ENCODE data around the gene APC2. TPM values are rescaled to one million over a fixed set of nuclear protein-coding genes. Genes with fewer than 3 reads are reported as not detected.

The APC2 gene
- total and polyA plus RNA-seq, 8 donors: 0.10 to 3.5 (median 0.58) TPM; not detected in 1

DNA sequence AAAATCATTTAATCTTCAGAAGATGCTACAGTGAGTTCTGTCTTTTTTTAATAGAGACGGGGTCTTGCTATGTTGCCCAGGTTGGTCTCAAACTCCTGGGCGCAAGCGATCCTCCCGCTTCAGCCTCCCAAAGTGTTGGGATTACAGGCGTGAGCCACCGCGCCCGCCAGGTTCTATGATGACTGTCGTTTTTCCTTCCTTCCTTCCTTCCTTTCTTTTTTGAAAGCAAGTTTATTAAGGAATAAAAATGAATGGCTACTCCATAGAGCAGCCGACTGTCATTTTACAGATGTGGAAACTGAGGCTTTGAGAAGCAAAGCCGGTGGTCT is 48.1 kb upstream of the APC2 start:
- TF ChIP-seq POLR2A (IDR thresholded peaks at IDR 0.05): no peak
- no peak for TF ChIP-seq POLR2AphosphoS5 (IDR thresholded peaks at IDR 0.05)
- TF ChIP-seq EP300 (IDR thresholded peaks at IDR 0.05): no peak
- TF ChIP-seq CTCF (IDR thresholded peaks at IDR 0.05): peak in 1 of 7 experiments; percentile 2
- no peak for DNase-seq
- H3K36me3 ChIP-seq: no peaks in the 10 kb centered on the region
- intact Hi-C loops (cut with DNase I; ENCODE audit: low total_unique reads): no loop called here
- H3K9me3 ChIP-seq: no peaks in the 10 kb centered on the region
- peak overlapping the region in 1 of 5 donors; percentile 61 for H3K27ac ChIP-seq
- peaks cover 0 to 20% (median 0%) of the 10 kb centered on the region in 3 donors for H3K27me3 ChIP-seq
- WGBS, 5 donors: 58 to 70% (median 67%) methylated on average over 11 of the region's 11 CpGs
- peaks cover 23 to 56% (median 53%) of the 10 kb centered on the region in 4 donors for H3K4me1 ChIP-seq
- peak overlapping the region; percentile 60 to 88 (median 64) for H3K4me3 ChIP-seq

DNA sequence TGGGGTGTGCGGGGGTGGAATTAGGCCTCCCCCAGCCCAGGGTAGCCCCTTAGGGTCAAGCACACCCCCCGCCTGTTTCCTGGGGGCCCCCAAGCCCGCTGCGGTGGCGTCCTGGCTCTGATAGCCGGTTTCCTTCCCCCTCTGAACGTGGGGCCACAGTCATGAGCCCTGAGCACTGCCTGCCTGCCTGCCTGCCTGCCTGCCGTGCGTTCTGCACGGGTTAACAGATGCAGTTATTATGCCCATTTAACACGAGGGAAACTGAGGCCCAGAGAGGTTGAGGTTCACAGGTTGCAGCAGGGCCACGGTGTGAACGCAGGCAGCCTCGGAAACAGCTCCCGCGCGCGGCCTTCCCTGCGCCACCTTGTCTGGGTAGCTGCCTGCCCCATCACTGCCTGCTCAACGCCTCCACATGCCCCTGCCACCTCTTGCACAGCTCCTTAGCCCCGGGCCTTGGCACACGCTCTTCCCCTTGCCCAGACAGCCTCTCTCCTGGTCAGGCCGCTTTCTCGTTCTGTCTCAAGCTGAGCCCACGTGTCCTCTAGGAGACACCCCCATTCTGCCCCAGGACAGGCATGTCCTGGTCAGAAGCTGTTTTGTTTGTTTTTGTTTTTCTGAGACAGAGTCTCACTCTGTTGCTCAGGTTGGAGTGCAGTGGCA is 47.4 kb upstream of the APC2 start:
- intact Hi-C loops (cut with DNase I; ENCODE audit: low total_unique reads): no loop called here
- peaks cover 0 to 20% (median 0%) of the 10 kb centered on the region in 3 donors for H3K27me3 ChIP-seq
- H3K27ac ChIP-seq: no peak overlapping the region
- no peaks in the 10 kb centered on the region for H3K9me3 ChIP-seq
- TF ChIP-seq CTCF (IDR thresholded peaks at IDR 0.05) (no peak), POLR2A (IDR thresholded peaks at IDR 0.05) (no peak), POLR2AphosphoS5 (IDR thresholded peaks at IDR 0.05) (no peak), EP300 (IDR thresholded peaks at IDR 0.05) (no peak)
- no peak overlapping the region for H3K4me3 ChIP-seq
- no peaks in the 10 kb centered on the region for H3K36me3 ChIP-seq
- 44 to 57% (median 55%) methylated on average over 17 to 25 of the region's 25 CpGs for WGBS, 5 donors
- H3K4me1 ChIP-seq: peaks cover 23 to 55% (median 51%) of the 10 kb centered on the region in 4 donors
- no peak for DNase-seq

- 0 to 2% (median 0%) methylated on average over 47 to 72 of the region's 72 CpGs for WGBS, 5 donors
- intact Hi-C loops (cut with DNase I; ENCODE audit: low total_unique reads): no loop called here
Observed at GRCh38 chr19:1406774-1407527, 43.0 kb upstream of the APC2 start.

More at GRCh38 chr19:1406774-1407527, 43.0 kb upstream of the APC2 start:
- Histone ChIP-seq H3K36me3 (peaks cover 0 to 10% (median 8%) of the 10 kb centered on the region in 4 donors), H3K4me3 (peak overlapping the region; percentile 52 to 100 (median 98)), H3K27ac (peak overlapping the region; percentile 82 to 98 (median 88)), H3K9me3 (no peaks in the 10 kb centered on the region), H3K4me1 (peaks cover 30 to 67% (median 63%) of the 10 kb centered on the region in 4 donors), H3K27me3 (peaks cover 0 to 8% (median 0%) of the 10 kb centered on the region in 3 donors)
- TF ChIP-seq POLR2AphosphoS5 (IDR thresholded peaks at IDR 0.05) (peak; percentile 42 to 86 (median 73)), EP300 (IDR thresholded peaks at IDR 0.05) (no peak), CTCF (IDR thresholded peaks at IDR 0.05) (peak in 2 of 7 experiments; percentile 29 to 35), POLR2A (IDR thresholded peaks at IDR 0.05) (no peak)
- DNase-seq: peak; percentile 100
